Amniotic stem cell (primary cell): ENCODE results near the gene NKX3-2.

ENCODE experiments used
- DNase-seq: peaks from one replicate; lab custom pipeline; 2025; lab: John Stamatoyannopoulos, UW

Gene NKX3-2

GRCh38 chr4:13530823-13531624, 13.3 kb downstream of the NKX3-2 start:
- DNase-seq: no peak

GRCh38 chr4:13529128-13529919, 15.0 kb downstream of the NKX3-2 start:
- no peak for DNase-seq

GRCh38 chr4:13528821-13529127, 15.5 kb downstream of the NKX3-2 start:
- no peak for DNase-seq

- no peak for DNase-seq
Measured at GRCh38 chr4:13527981-13528820, 16.1 kb downstream of the NKX3-2 start.

GRCh38 chr4:13527192-13527980, 16.9 kb downstream of the NKX3-2 start:
- no peak for DNase-seq

GRCh38 chr4:13526658-13527057, 17.6 kb downstream of the NKX3-2 start:
- no peak for DNase-seq

- no peak for DNase-seq
Measured at GRCh38 chr4:13525606-13526281, 18.6 kb downstream of the NKX3-2 start.

GRCh38 chr4:13524504-13525243, 19.6 kb downstream of the NKX3-2 start:
- DNase-seq: no peak

GRCh38 chr4:13523591-13524503, 20.5 kb downstream of the NKX3-2 start:
- DNase-seq: no peak

GRCh38 chr4:13523105-13523477, 21.2 kb downstream of the NKX3-2 start:
- no peak for DNase-seq

- DNase-seq: no peak
Measured at GRCh38 chr4:13522282-13523104, 21.8 kb downstream of the NKX3-2 start.

- DNase-seq: no peak
Measured at GRCh38 chr4:13521047-13521446, 23.3 kb downstream of the NKX3-2 start.

GRCh38 chr4:13516315-13516860, 27.9 kb downstream of the NKX3-2 start:
- DNase-seq: no peak

- DNase-seq: no peak
Measured at GRCh38 chr4:13515268-13515667, 29.0 kb downstream of the NKX3-2 start.

GRCh38 chr4:13514722-13515121, 29.6 kb downstream of the NKX3-2 start:
- no peak for DNase-seq

GRCh38 chr4:13511101-13511500, 33.2 kb downstream of the NKX3-2 start:
- no peak for DNase-seq

GRCh38 chr4:13509442-13509841, 34.9 kb downstream of the NKX3-2 start:
- no peak for DNase-seq

- no peak for DNase-seq
Measured at GRCh38 chr4:13504374-13504773, 39.9 kb downstream of the NKX3-2 start.
